COLO668 (cell line): ENCODE results near the gene FKBP2.

Experiments
- DNase-seq: peaks from one replicate; lab custom pipeline; 2025; ENCODE audit not compliant: unreplicated experiment; lab: John Stamatoyannopoulos, UW

Gene FKBP2

DNA sequence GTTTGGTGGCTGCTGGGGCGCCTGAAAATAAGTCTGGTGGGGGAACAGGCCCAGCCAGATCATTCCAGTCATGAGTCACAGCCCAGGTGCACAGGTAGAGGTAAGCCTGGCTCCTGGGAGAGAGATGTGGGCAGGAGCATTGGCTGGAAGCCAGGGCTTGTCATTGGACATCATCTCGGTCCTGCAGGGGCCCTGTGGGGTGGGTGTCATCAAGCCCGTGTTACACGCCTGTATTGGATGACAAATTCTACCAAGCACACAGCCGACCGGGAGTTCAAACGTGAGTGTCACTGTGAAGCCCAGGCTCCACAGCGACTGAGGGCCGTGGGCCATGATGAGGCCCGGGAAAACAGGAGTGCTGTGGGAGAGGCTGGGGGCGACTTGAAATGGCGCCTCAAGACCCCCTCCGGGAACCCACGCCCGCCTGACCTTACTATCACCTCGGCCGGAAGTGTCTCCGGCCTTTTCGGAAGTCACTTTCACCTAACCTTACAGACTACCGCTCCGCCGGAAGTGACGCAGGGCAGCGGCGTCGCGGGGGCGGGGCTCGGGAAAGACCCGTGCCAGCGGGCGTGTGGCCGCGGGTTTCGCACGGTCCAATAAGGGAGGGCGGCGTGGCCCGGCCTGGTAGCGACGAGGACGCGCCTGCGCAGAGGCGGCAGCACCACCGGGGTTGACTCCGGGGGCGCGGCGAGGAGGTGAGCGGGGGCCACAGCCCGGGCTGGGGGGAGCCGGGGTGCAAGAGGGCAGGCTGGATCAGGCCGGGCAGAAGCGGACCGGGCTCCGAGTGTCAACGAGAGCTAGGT lies at the start of gene FKBP2:
TSS of gene FKBP2 (plus strand) at position 661 of the 806 bp plus-strand sequence. CDS start 1,293 bp downstream, outside the sequence.
- DNase-seq = peak; percentile 99

DNA sequence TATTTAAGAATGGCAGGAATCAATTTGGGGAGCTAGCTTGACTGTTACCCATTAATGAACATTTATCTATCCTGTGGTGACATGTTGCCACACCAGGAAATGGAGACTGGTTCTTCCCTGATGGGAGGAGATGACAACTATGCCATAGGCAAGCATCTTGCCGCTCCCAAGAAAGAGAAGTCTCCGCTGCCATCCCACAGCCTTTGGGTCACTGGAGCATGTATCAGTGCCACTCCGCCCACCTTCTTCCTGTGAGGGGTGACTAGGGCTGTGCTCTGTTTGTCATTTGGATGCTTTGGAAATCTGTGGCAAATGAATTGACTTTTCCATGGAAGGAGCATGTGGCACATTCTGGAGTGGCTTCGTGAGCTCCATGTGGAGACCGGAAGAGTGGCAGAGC lies 48.5 kb upstream of the FKBP2 start:
- no peak for DNase-seq

DNA sequence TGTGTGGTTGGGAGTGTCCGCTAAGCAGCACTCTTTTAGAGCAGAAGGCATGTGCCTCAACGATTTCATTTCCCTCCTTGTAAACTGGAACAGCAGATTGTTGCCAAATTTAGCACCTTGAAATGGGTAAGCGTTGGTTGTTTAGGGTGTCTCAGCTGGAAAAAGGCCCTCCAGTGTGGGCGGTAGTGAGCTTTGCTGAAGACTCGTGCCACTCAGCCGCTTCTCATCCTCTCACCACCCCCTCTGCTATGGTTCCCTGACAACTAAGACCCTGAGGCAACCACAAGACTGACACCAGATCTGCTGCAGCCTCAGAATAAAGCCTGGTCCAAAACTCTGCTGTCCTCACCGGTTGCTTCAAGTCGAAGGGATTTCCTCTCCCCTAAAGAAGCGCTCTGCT lies 44.3 kb upstream of the FKBP2 start:
- no peak for DNase-seq

DNA sequence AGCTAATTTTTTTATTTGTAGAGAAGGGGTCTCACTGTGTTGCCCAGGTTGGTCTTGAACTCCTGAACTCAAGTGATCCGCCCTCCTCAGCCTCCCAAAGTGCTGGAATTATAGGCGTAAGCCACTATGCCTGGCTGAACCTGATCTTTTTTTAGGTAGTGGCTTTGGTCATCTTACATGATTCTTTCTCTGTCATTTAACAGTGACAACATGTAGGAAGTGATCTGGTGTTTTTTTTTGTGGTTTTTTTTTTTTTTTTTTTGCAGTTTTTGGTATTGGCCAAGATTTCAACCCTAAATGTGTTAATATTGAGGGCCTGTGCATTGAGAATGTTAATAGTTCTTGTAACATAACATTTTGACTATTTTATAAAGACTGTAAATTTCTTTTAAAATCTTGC lies 42.4 kb upstream of the FKBP2 start:
- DNase-seq = no peak

DNA sequence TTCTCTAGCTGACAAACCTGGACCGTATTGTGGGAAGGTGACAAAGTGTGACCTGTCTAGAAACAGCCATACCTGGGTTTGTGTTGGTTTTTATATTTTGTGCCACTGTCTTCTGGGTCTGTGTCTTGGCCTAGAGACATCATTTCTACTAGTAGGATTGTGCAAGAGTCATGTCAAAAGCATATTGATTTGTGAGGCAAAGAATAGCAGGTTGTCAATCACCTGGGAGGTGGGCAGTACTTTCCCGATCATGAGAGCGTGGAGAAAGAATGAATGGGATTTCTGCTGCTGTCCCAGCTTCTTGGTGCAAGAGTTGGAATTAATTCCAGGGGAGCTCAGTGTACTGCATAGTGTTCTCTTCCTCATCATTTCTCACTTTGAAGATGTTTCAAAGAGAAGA lies 39.4 kb upstream of the FKBP2 start:
- DNase-seq = no peak

DNA sequence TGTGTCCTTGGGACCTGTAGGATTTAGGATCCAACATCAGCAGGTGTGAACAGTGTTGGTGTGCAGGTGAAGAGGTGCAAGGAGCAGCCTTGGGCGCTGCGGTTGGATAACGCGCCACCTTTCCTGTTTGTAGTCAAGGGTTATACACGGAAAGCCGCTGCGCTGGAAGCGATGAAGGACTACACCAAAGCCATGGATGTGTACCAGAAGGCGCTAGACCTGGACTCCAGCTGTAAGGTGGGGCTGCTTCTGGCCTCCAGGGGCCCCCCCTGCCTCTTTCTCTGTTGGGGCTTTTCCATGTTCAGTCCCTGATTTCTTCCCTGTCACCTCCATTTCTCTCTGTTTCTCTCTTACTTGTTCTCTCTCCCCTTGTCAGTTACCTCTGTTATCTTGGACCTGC lies 37.9 kb upstream of the FKBP2 start:
- no peak for DNase-seq

DNA sequence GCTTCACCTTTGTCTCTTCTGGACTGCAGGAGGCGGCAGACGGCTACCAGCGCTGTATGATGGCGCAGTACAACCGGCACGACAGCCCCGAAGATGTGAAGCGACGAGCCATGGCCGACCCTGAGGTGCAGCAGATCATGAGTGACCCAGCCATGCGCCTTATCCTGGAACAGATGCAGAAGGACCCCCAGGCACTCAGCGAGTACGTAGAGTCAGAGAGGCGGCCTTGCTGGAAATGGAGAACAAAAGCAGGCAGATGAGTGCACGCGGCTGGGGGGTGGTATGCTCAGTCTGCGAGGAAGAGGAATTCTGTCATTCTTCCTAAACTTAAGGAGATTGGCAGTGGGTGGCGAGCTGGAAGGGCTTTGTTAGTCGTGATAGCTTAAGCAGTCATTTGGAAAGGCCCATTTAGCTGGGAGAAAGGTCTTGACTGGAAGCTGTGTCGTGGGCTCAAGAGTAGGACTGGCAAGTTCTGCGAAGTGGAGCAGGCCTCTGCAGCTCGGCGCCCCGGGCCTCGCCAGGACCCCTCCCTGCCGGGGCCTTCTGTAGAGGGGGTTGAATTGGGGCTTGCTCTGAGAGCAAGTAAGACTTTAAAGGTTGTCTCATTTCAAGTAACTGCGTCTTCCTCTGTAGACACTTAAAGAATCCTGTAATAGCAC lies 37.3 kb upstream of the FKBP2 start:
- no peak for DNase-seq

DNA sequence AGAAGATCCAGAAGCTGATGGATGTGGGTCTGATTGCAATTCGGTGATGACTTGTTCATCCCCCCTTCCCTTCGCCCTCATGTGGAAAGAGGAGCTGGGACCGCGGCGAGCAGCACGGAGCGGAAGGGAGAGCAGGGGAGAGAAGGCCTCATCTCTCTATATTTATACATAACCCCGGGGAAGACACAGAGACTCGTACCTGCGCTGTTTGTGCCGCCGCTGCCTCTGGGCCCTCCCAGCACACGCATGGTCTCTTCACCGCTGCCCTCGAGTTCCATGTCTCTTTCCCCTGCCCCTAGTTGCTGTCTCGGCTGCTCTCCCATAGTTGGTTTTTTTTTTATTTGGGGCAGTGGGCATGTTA lies 36.8 kb upstream of the FKBP2 start:
- no peak for DNase-seq

DNA sequence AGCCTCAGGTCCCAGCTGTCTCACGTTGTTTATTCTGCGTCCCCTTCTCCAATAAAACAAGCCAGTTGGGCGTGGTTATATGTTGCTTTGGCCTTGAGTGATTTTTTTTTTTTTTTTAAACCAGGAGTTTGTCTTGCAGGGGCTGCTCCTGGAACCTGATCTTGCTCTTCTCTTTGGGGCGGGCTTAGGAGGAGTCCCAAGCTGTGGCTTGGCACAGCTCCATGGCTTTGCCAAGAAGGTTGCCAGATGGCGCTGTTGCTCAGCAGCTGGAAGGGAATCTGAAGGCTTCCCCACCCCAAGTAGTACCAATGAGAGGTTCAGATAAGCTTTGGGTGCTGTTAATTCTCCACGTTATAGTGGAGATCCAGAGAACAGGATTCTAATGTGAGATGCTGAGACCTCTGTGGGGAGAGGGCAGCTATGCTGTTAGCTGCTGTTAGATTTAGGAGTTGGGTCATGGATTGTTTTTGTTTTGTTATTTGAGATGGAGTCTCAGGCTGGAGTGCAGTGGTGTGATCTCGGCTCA lies 36.4 kb upstream of the FKBP2 start:
- peak; percentile 64 for DNase-seq

DNA sequence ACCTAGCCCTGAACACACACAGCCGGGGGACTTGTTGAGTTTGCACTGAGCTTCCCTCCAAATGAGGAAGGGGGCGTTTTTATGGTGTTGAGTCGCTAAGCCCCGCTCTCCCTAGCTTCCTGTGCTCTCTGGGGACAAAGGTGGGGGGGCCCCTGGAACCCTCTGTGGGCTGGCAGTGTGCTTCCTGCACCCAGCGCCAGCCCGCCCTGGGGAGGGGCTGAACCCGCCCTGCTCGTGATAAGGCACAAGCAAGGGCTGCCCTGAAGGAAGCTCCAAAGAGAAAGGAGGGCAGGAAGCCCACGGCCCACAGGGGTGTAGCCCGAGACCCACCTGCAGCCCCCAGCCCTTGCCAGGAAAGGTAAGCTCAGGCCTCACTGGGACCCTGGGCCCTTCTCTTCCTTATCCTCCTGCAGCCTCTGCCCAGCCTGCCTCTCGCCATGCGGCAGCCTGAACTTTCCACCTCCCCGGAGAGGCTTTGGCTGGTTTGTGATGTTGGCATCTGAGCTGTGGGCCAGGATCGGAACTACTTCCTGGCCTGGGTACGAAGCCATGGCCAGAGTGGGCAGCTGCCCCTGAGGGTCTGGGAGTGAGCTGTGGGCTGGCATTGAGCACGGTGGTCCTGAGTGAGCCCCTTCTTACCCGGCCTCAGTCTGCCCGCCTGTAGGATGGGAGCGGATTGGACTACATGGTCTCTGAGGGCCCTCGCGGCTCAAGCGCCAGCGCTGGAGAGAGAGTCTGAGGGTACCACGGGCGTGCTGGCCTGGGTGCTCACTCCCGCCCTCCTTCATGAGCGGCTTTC lies 34.2 kb upstream of the FKBP2 start, which contains the start of gene FERMT3:
TSS of gene FERMT3 (plus strand) at position 265 of the 799 bp plus-strand sequence. CDS start 644 bp downstream, outside the sequence.
- DNase-seq = no peak

DNA sequence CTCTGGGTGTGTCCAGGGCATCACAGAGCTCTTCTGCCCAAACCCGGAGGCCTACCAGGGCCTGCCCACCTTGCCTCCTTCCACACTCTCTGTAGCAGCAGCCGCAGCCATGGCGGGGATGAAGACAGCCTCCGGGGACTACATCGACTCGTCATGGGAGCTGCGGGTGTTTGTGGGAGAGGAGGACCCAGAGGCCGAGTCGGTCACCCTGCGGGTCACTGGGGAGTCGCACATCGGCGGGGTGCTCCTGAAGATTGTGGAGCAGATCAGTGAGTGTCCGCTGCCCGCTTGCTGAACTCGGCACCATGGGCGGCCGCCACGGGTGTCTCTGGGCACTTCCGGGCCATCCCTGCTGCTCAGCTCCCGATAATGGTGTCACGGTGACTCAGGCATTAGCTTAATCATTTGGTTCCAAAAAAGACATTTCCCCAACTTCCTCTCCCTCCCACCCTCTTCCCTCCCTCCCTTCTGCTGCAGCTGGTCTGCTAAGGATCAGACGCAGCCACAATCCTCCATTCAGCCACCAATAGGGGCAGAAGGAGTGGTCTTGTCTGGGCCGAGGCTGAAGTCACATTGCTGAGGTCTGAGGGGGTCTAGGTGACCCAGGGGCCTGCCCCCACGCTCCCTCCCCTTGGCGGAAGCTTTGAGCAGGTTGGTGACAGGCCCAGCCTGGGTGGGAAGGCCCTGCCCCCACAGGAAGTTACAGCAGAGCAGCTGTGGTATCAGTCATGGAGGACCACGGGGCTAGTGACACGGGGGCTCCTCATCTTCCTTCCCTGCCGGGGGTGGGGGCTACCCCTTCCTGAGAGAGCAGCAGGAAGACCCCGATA lies 33.4 kb upstream of the FKBP2 start:
- DNase-seq = no peak

DNA sequence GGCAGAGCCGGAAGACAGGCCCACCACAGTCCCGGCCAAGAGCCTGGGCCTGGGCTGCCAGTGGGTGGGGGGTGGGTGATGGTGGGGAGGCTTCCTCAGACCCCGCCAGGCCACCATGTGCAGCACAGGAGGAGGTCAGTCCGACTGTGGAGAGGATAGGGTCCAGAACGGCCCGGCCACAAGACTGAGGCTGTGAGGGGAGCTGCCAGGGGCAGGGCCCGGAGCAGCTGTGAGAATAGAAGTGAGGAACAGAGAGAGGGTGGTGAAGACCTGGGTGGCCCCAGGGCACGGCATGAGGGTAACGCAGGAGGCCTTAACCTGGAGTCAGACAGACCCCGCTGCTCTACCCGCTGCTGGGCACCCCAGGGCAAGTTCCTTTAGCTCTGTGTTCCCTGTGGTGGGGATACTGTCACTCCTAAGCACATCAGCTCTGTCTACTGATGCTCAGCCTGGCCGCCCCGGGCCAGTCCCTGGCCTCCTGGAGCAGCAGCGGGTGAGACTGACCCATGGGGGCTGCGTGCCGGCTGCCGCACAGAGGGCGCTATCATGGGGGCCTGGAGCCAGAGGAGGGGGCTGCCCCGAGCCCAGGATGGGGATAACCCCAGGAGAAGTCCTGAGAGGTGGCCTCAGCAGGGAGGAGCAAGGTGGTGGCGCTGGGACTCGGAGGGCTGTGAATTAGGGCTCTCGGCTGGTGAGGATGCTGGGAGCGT lies 32.7 kb upstream of the FKBP2 start:
- no peak for DNase-seq

DNA sequence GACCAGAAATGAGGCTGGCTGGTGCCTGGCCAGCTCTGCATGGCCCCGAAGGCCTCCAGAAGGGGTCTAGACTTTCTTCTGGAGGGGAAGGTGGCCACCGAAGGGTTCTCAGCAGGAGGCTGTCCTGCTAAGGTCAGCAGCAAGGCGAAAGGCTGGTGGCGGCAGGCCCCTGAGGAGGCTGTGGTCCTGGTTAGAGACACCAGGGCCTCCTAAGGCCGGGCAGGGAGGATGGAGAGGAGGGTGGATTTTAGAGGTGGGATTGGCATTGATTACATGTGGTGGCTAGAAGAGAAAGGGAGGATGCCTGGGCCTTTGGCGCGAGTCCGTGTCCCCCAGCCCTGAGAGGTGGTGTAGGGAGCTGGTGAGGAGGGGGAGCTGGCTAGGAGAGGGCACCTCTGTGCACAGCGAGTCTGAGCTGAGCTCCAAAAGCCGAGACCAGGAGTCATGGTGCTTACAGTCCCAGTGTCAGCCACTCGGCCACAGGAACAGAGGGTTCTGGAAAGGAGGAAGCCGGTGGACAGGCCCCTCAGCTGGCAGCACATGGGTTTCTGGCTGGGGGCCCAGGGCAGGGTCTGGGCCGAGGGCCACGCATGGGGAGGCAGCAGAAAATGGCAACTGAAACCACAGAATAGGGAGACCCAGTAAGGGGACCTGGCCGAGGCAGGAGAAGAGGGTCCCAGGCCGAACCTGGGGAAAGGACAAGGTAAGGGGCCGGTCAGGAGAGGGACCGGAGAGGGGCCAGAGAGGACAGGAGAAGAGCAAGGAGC lies 31.9 kb upstream of the FKBP2 start:
- no peak for DNase-seq

DNA sequence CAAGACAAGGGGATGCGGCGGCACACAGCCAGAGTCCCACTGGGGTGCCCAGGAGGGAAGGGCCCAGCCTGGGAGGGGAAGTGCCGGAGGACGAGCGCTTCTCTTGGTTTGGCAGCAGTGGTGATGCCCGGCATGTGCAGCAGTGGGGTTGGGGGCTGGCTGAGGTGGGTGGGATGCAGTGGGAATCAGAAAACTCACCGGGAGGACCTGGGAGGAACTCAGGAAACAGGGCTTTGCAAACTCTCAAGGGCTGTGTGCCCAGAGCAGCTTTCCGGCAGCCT lies 31.4 kb upstream of the FKBP2 start:
- DNase-seq = no peak

DNA sequence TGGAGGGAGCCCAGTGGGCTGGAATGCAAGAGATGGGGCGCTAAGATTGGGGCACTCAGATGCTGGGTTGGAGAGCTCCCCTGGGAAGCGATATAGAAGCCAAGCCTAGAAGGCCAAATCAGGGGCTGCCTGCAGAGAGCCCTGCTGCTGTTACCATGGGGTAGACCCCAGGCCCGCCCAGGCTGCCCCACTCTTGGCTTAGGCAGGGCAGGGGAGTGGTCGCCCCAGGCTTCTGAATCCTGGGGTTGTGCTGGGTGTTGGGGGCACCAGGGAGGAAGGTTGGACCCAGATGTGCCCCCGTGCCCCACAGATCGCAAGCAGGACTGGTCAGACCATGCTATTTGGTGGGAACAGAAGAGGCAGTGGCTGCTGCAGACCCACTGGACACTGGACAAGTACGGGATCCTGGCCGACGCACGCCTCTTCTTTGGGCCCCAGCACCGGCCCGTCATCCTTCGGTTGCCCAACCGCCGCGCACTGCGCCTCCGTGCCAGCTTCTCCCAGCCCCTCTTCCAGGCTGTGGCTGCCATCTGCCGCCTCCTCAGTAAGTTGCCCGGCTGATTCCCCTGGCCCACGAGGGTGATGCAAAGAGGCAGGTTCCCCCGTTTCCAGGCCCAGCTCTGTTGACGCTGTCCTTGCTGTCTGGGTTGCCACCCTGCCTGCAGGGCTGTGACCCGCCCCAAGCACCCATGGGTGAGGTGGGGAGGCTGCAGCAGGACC lies 30.4 kb upstream of the FKBP2 start:
- DNase-seq = no peak

DNA sequence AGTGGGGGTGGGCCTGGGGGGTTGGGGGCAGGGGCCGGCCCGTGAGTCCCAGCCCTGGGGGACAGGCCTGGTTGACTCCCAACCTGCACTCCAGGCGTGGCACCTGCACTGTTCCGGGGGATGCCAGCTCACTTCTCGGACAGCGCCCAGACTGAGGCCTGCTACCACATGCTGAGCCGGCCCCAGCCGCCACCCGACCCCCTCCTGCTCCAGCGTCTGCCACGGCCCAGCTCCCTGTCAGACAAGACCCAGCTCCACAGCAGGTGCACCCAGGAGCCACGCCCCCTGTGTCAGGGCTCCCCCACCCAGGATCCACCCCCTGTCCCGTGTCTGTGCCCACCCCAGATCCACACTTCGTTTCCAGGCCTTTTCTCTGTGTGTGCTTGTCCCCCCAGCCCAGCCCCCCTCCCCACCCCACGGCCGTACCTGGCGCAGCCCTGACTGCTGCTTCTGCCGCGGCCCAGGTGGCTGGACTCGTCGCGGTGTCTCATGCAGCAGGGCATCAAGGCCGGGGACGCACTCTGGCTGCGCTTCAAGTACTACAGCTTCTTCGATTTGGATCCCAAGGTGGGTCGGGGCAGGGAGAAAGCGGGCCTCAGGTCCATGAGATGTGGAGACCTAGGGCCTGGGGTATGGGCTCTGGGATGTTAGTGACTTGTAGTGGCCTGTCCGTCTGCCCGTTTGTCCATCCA lies 29.6 kb upstream of the FKBP2 start:
- DNase-seq = no peak

DNA sequence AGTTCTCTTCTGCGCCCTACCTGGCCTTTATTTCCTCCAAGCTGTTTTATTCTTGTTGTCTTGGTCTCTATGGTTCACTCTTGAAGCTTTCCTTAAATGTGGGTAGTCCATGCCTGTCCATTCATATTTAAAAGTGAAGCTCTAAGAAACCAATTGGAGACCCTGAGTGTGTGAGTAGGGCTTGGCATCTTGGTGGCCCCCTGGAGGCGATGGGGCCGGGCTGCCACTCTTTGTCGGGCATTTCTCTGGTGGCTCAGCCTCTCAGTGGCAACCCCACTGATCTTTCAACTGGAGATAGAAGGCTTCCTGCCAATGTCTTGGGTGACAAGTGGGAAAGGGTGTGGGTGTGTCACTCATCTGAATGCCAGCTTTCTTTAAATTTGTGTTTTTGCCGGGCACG lies 24.0 kb upstream of the FKBP2 start:
- no peak for DNase-seq

DNA sequence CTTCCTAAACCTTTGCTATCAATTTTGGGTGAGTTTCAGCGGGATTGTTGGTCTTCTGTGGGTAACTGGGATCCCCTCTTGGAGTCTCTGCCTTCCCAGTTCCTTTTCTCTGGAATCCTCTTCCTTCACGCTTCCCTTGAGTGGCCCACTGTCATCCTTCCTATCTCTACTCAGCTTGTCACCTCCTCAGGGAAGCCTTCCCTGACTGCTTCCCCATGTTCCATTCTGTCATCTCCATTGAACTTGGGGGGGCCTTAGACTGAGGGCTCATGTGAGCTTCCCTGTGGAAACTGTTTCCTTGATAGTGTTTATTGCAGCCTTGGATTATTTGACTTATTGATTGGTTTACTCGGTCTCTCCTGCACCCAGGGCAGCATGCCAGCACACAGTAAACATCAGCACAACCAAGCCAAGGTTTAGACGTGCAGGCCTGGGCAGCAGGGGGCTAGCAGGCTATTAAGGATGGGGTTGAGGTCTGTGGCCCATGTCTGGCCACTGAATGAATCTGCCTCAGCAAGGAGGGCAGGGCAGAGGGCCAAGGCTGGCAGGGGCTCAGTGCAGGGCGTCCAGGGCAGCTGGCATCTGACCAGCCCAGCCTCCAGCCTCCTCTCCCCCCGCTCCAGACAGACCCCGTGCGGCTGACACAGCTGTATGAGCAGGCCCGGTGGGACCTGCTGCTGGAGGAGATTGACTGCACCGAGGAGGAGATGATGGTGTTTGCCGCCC lies 22.1 kb upstream of the FKBP2 start:
- DNase-seq = peak; percentile 12
